SK-N-SH treated with all-trans-retinoic acid at 6 μM for 48 hours (cell line): ENCODE results near the gene CLMN.

Experiments used
- ARNTL ChIP-seq: fragments of 450-650 bp; formaldehyde crosslinking; IDR thresholded peaks from 2 replicates; pipeline ENCODE4 v1.5.0; 2020; ENCODE audit warnings: low read depth, mild to moderate bottlenecking, moderate library complexity, borderline replicate concordance
- BACH2 ChIP-seq: fragments of 250-450 bp; sonication (Bioruptor Pico); IDR thresholded peaks from 2 replicates; pipeline ENCODE4 v1.9.0; 2021; ENCODE audit warnings: mild to moderate bottlenecking, borderline replicate concordance
- CSDC2 ChIP-seq: fragments of 250-450 bp; sonication (Bioruptor Pico); IDR thresholded peaks from 2 replicates; pipeline ENCODE4 v1.5.0; 2020; ENCODE audit warnings: mild to moderate bottlenecking, moderate library complexity
- PATZ1 ChIP-seq: fragments of 250-450 bp; sonication (Bioruptor Pico); IDR thresholded peaks from 2 replicates; pipeline ENCODE4 v1.8.0; 2020; ENCODE audit warnings: mild to moderate bottlenecking, moderate library complexity, borderline replicate concordance
- POU6F1 ChIP-seq: fragments of 250-450 bp; sonication (Bioruptor Pico); IDR thresholded peaks from 2 replicates; pipeline ENCODE4 v1.8.0; 2021; ENCODE audit warnings: low read depth, mild to moderate bottlenecking, moderate library complexity, borderline replicate concordance
- TSHZ2 ChIP-seq: fragments of 250-450 bp; sonication (Bioruptor Pico); IDR thresholded peaks from 2 replicates; pipeline ENCODE4 v1.5.0; 2020; ENCODE audit warnings: mild to moderate bottlenecking, moderate library complexity
- ZFP30 ChIP-seq: fragments of 450-650 bp; formaldehyde crosslinking; IDR thresholded peaks from 2 replicates; pipeline ENCODE4 v1.5.0; 2022; ENCODE audit warnings: mild to moderate bottlenecking, moderate library complexity
- ZNF8 ChIP-seq: fragments of 450-650 bp; formaldehyde crosslinking; IDR thresholded peaks from 2 replicates; pipeline ENCODE4 v1.5.0; 2020; ENCODE audit warnings: mild to moderate bottlenecking, moderate library complexity

GRCh38 chr14:95207475-95208233 is 112.1 kb downstream of the CLMN start:
- TF ChIP-seq ZNF8 (no peak), TSHZ2 (CRISPR knock-in tag) (no peak), PATZ1 (CRISPR knock-in tag) (no peak), CSDC2 (CRISPR knock-in tag) (no peak), POU6F1 (CRISPR knock-in tag) (no peak), ARNTL (CRISPR knock-in tag) (no peak), ZFP30 (CRISPR knock-in tag) (no peak), BACH2 (CRISPR knock-in tag) (no peak)
